Upper lobe of left lung (tissue), 6 donors: Measurements from ENCODE around the gene TTC7B. TPM values are rescaled to one million over a fixed set of nuclear protein-coding genes. Genes with fewer than 3 reads are reported as not detected.
A peak's percentile ranks its signal among the peaks of the same experiment; 100 is the strongest.

Experiments used
- ATAC-seq, 2 donors: fragments of 200-7000 bp; cut with Tn5 transposase; one replicate each; pipeline ENCODE4 v1.9.1; 2022; ENCODE audit warnings: mild to moderate bottlenecking in 2 of 2, moderate library complexity in 2 of 2; ENCODE audit not compliant: low FRiP score in 2 of 2
- DNase-seq, 2 donors: peaks; one replicate each; pipeline ENCODE4 v3.0.0-alpha.2; 2019 to 2020
- H3K27ac ChIP-seq, 4 donors: fragments of 200-600 bp; sonication (generic); one replicate each; pipeline ENCODE4 v1.5.1; 2016 to 2019
- H3K27me3 ChIP-seq, 4 donors: fragments of 200-600 bp; sonication (generic); one replicate each; pipeline ENCODE4 v1.5.1; 2017 to 2019
- H3K36me3 ChIP-seq, 4 donors: fragments of 200-600 bp; sonication (generic); one replicate each; pipeline ENCODE4 v1.5.1; 2016 to 2019
- H3K4me1 ChIP-seq, 4 donors: fragments of 200-600 bp; sonication (generic); one replicate each; pipeline ENCODE4 v1.5.1; 2018 to 2019
- H3K4me3 ChIP-seq, 4 donors: fragments of 200-600 bp; sonication (generic); one replicate each; pipeline ENCODE4 v1.5.1; 2017 to 2019; ENCODE audit warnings: mild to moderate bottlenecking in 2 of 4, moderate library complexity in 1 of 4
- H3K9me3 ChIP-seq, 4 donors: fragments of 200-600 bp; sonication (generic); one replicate each; pipeline ENCODE4 v1.5.1; 2018 to 2019
- EP300 ChIP-seq, 4 donors: sonication (generic); formaldehyde crosslinking; IDR thresholded peaks; one replicate each; pipeline ENCODE4 v1.5.1; 2017; ENCODE audit warnings: antibody characterized with exemption in 4 of 4, control low read depth in 2 of 4
- POLR2A ChIP-seq, 4 donors: fragments of 450-650 bp; IDR thresholded peaks; one replicate each; pipeline ENCODE4 v1.5.1; 2016 to 2017; ENCODE audit warnings: antibody characterized with exemption in 4 of 4, mild to moderate bottlenecking in 2 of 4
- POLR2AphosphoS5 ChIP-seq, 2 donors: sonication (generic); formaldehyde crosslinking; IDR thresholded peaks; one replicate each; pipeline ENCODE4 v1.5.1; 2017; ENCODE audit warnings: antibody characterized with exemption in 2 of 2
- WGBS, 2 donors: methylation state at CpG; one replicate each; pipeline ENCODE4 v1.1.5; 2017 to 2018; 5-methylcytosine and 5-hydroxymethylcytosine counted together
- total RNA-seq, 6 donors: library from RNA; depleted of rRNA in 4 of 6; stranded (reverse); fragments of >200 nt in 4 of 6; gene quantifications; one replicate each; pipeline versions ENCODE4 v1.1.0 to v1.2.1, GENCODE V29; 2016 to 2021
- TF ChIP-seq, protein P1 (sequence below), 6 experiments: fragments of 450-650 bp in 4 of 6; fragments of 200-600 bp in 2 of 6; sonication (generic) in 2 of 6; IDR thresholded peaks; one replicate each; pipeline ENCODE4 v1.5.1; 2016 to 2019; ENCODE audit warnings: antibody characterized with exemption in 6 of 6
- donor health status: DM: no; HTN: no; CAD: no; lungs with moderate emphysema.
- donor health status: DM: no; HTN: yes; CAD: no; lungs with severe emphysema.

The TTC7B gene
- total RNA-seq, 6 donors from 2014 or later = 13.5 to 87.3 (median 37.5) TPM

DNA sequence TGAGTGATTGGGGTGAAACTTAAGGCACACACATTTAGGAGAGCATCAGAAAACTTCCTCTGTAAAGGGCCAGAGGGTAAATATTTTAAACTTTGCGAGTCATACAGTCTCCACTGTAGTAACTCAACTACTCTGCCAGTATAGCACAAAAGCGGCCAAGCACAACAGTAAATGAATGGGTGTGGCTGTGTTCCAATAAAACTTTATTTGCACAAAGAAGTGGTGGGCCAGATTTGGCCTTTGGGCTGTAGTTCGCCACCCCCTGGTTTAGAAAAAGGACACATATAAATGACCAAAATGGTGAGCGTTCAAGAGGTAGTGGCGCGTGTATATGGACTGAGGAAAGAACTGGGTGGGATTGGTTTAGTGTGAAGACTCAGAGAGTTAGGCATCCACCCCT lies 309.5 kb downstream of the TTC7B start:
- Histone ChIP-seq H3K27me3 (no peaks in the 10 kb centered on the region), H3K9me3 (no peaks in the 10 kb centered on the region), H3K36me3 (no peaks in the 10 kb centered on the region), H3K4me3 (no peak overlapping the region), H3K27ac (no peak overlapping the region), H3K4me1 (peaks cover 0 to 13% (median 4%) of the 10 kb centered on the region in 4 donors)
- DNase-seq (no peak), ATAC-seq (no peak)
- no peak for TF ChIP-seq POLR2A (IDR thresholded peaks at IDR 0.05)
- no peak for TF ChIP-seq EP300 (IDR thresholded peaks at IDR 0.05)
- TF ChIP-seq POLR2AphosphoS5 (IDR thresholded peaks at IDR 0.05) = no peak
- WGBS, 2 donors = 95 to 97% methylated on average over 6 of the region's 6 CpGs

DNA sequence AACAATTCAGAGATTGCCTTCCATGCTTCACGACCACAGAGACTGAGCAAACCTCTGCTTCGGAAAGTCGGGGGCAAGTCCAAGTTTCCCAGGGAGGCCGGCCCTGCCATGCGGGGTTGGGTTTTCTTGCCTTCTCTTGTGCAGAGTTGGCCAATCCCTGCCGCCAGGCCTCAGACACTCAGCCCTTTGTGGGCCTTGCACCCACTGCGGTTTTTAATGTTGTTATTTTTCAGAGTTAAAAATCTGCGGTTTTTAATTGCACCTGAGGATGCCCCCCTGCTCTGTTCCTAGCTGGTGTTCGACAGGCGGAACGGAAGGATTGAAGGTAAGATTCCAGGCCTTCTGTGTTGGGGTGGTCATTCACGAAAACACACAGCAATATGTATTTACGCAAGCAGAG lies 310.7 kb downstream of the TTC7B start:
- ATAC-seq (no peak), DNase-seq (no peak)
- Histone ChIP-seq H3K36me3 (no peaks in the 10 kb centered on the region), H3K27me3 (no peaks in the 10 kb centered on the region), H3K4me3 (no peak overlapping the region), H3K9me3 (no peaks in the 10 kb centered on the region), H3K4me1 (peaks cover 0 to 20% (median 7%) of the 10 kb centered on the region in 4 donors), H3K27ac (no peak overlapping the region)
- 91 to 95% methylated on average over 13 of the region's 13 CpGs for WGBS, 2 donors
- TF ChIP-seq EP300 (IDR thresholded peaks at IDR 0.05) (no peak), POLR2A (IDR thresholded peaks at IDR 0.05) (no peak), POLR2AphosphoS5 (IDR thresholded peaks at IDR 0.05) (no peak)
- TF ChIP-seq, protein P1, sequence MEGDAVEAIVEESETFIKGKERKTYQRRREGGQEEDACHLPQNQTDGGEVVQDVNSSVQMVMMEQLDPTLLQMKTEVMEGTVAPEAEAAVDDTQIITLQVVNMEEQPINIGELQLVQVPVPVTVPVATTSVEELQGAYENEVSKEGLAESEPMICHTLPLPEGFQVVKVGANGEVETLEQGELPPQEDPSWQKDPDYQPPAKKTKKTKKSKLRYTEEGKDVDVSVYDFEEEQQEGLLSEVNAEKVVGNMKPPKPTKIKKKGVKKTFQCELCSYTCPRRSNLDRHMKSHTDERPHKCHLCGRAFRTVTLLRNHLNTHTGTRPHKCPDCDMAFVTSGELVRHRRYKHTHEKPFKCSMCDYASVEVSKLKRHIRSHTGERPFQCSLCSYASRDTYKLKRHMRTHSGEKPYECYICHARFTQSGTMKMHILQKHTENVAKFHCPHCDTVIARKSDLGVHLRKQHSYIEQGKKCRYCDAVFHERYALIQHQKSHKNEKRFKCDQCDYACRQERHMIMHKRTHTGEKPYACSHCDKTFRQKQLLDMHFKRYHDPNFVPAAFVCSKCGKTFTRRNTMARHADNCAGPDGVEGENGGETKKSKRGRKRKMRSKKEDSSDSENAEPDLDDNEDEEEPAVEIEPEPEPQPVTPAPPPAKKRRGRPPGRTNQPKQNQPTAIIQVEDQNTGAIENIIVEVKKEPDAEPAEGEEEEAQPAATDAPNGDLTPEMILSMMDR (IDR thresholded peaks at IDR 0.05) = no peak

GRCh38 chr14:90504643-90505042 lies 311.6 kb downstream of the TTC7B start:
- DNase-seq (no peak), ATAC-seq (no peak)
- peaks cover 0 to 20% (median 5%) of the 10 kb centered on the region in 4 donors for H3K4me1 ChIP-seq
- no peaks in the 10 kb centered on the region for H3K36me3 ChIP-seq
- TF ChIP-seq POLR2AphosphoS5 (IDR thresholded peaks at IDR 0.05) (no peak), POLR2A (IDR thresholded peaks at IDR 0.05) (no peak), EP300 (IDR thresholded peaks at IDR 0.05) (no peak)
- TF ChIP-seq, protein P1 (IDR thresholded peaks at IDR 0.05) = no peak
- no peaks in the 10 kb centered on the region for H3K9me3 ChIP-seq
- no peak overlapping the region for H3K27ac ChIP-seq
- H3K4me3 ChIP-seq = no peak overlapping the region
- 95 to 100% methylated on average over 8 of the region's 8 CpGs for WGBS, 2 donors
- no peaks in the 10 kb centered on the region for H3K27me3 ChIP-seq

DNA sequence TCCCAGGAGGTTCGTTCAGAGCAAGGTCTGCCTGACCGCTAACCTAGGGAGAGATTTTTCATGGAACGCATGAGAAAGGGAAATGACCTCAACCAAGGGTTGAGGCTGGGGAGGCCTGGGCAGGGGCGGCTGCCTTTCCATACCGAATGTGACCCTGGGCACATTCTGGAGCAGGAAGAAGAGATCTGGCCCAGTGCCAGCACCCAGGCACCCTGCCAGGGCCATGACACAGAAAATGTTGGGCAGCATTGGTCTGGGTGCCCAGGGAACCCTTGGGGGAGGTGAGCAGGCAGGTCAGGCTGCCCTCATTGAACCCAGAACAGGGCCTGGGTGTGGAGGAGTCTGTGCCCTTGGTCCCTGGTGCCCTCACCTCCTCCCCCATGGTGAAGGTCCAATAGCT lies 312.6 kb downstream of the TTC7B start:
- H3K36me3 ChIP-seq = no peaks in the 10 kb centered on the region
- peaks cover 0 to 13% (median 3%) of the 10 kb centered on the region in 4 donors for H3K4me1 ChIP-seq
- WGBS, 2 donors = 41 to 48% methylated on average over 5 of the region's 5 CpGs
- H3K9me3 ChIP-seq = no peaks in the 10 kb centered on the region
- H3K27me3 ChIP-seq = no peaks in the 10 kb centered on the region
- no peak overlapping the region for H3K4me3 ChIP-seq
- no peak overlapping the region for H3K27ac ChIP-seq
- ATAC-seq = no peak
- TF ChIP-seq, protein P1 (IDR thresholded peaks at IDR 0.05) = no peak
- no peak for TF ChIP-seq POLR2AphosphoS5 (IDR thresholded peaks at IDR 0.05)
- TF ChIP-seq POLR2A (IDR thresholded peaks at IDR 0.05) = no peak
- no peak for TF ChIP-seq EP300 (IDR thresholded peaks at IDR 0.05)
- DNase-seq = peak in 1 of 2 donors; percentile 41

DNA sequence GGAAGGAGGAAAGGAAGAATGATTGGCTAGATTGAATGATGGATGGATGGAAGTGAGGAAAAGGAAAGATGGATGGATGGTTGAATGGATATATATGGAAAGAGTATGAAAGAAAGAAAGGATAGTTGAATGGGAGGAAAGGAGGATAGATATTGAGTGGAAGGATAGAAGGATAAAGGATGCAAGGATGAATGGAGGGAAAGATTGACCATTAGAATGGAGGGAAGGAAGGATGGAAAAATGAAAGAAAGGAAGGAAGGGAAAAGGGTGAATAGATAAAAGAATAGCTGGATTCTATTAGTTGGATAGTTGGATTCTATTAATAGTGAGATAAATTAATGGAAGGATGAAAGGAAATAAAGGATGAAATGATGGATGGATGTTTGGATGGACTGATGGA lies 313.5 kb downstream of the TTC7B start:
- Histone ChIP-seq H3K36me3 (no peaks in the 10 kb centered on the region), H3K4me1 (peaks cover 0 to 11% (median 3%) of the 10 kb centered on the region in 4 donors), H3K27me3 (no peaks in the 10 kb centered on the region), H3K4me3 (no peak overlapping the region), H3K9me3 (no peaks in the 10 kb centered on the region), H3K27ac (no peak overlapping the region)
- no peak for ATAC-seq
- DNase-seq = no peak
- TF ChIP-seq POLR2A (IDR thresholded peaks at IDR 0.05) (no peak), POLR2AphosphoS5 (IDR thresholded peaks at IDR 0.05) (no peak), EP300 (IDR thresholded peaks at IDR 0.05) (no peak)
- TF ChIP-seq, protein P1 (IDR thresholded peaks at IDR 0.05) = no peak
